ENCODE measurements around the gene PCDH19.

PCDH19 gene

GRCh38 chrX:100299559-100299958 lies 110.5 kb downstream of the PCDH19 start:
- no peak for DNase-seq (ENCODE audit: low read depth in 2 of 2)

- DNase-seq (ENCODE audit: low read depth in 2 of 2) = no peak
Measured at GRCh38 chrX:100297728-100298127, 112.3 kb downstream of the PCDH19 start.

GRCh38 chrX:100296183-100296753 lies 113.8 kb downstream of the PCDH19 start:
- DNase-seq (ENCODE audit: low read depth in 2 of 2) = no peak

GRCh38 chrX:100294965-100295364 lies 115.1 kb downstream of the PCDH19 start:
- DNase-seq (ENCODE audit: low read depth in 2 of 2) = no peak

- no peak for DNase-seq (ENCODE audit: low read depth in 2 of 2)
Measured at GRCh38 chrX:100289066-100289558, 121.0 kb downstream of the PCDH19 start.

GRCh38 chrX:100277231-100277630 lies 132.8 kb downstream of the PCDH19 start:
- DNase-seq (ENCODE audit: low read depth in 2 of 2) = no peak

- DNase-seq (ENCODE audit: low read depth in 2 of 2) = no peak
Measured at GRCh38 chrX:100274916-100275315, 135.2 kb downstream of the PCDH19 start.

- no peak for DNase-seq (ENCODE audit: low read depth in 2 of 2)
Measured at GRCh38 chrX:100265179-100265578, 144.9 kb downstream of the PCDH19 start.

- no peak for DNase-seq (ENCODE audit: low read depth in 2 of 2)
Measured at GRCh38 chrX:100264200-100264599, 145.9 kb downstream of the PCDH19 start.

GRCh38 chrX:100263650-100264049 lies 146.4 kb downstream of the PCDH19 start:
- no peak for DNase-seq (ENCODE audit: low read depth in 2 of 2)

- DNase-seq (ENCODE audit: low read depth in 2 of 2) = no peak
Measured at GRCh38 chrX:100248885-100249493, 161.1 kb downstream of the PCDH19 start.

GRCh38 chrX:100247826-100248225 lies 162.2 kb downstream of the PCDH19 start:
- no peak for DNase-seq (ENCODE audit: low read depth in 2 of 2)

GRCh38 chrX:100244681-100245080 lies 165.4 kb downstream of the PCDH19 start:
- DNase-seq (ENCODE audit: low read depth in 2 of 2) = no peak

Data from stimulated activated CD4-positive, alpha-beta T cell treated with anti-CD3 and anti-CD28 coated beads, Interleukin-1b, Interleukin-23, amount 100 ng/mL, for 1 hour (primary cell).